H1 (cell line): ENCODE results near the gene C1RL. TPM values are rescaled to one million over a fixed set of nuclear protein-coding genes. Genes with fewer than 3 reads are reported as not detected.

Experiments used
- CTCF ChIA-PET: fragments of 300-600 bp; sonication (Branson Sonifier 250); formaldehyde crosslinking; loops from one replicate; lab custom pipeline; 2021; ENCODE audit not compliant: partially characterized antibody; lab: Charles Lee
- POLR2A ChIA-PET: fragments of 300-600 bp; sonication (Branson Sonifier 250); formaldehyde crosslinking; loops from one replicate; lab custom pipeline; 2021; ENCODE audit warnings: inconsistent platforms; ENCODE audit not compliant: partially characterized antibody; lab: Charles Lee
- DNase-seq, 2 experiments: peaks; one replicate each; pipeline versions ENCODE4 v3.0.0 to v3.0.0-alpha.2; 2010 to 2022; ENCODE audit warnings: low spot score in 2 of 2, low read depth in 1 of 2, mixed read lengths in 1 of 2
- FAIRE-seq: peaks from 2 replicates; lab custom pipeline; 2011; peaks lifted over from hg19 to GRCh38; lab: Jason Lieb, UNC
- H2AFZ ChIP-seq: 2 replicates; pipeline ENCODE4 v1.8.1; 2012; ENCODE audit warnings: low read length, inconsistent platforms
- H2AK5ac ChIP-seq: 2 replicates; pipeline ENCODE4 v1.6.1; 2013; ENCODE audit warnings: low read depth, low read length
- H2BK120ac ChIP-seq: replicated peaks from 2 replicates; pipeline ENCODE3; 2013; ENCODE audit warnings: low read depth, low read length, inconsistent platforms
- H2BK12ac ChIP-seq: 2 replicates; pipeline ENCODE4 v1.6.1; 2013; ENCODE audit warnings: low read depth, low read length
- H2BK15ac ChIP-seq: 2 replicates; pipeline ENCODE4 v1.6.1; 2013; ENCODE audit warnings: low read length
- H2BK20ac ChIP-seq: 2 replicates; pipeline ENCODE4 v1.6.1; 2013; ENCODE audit warnings: low read length
- H2BK5ac ChIP-seq: 2 replicates; pipeline ENCODE4 v1.6.1; 2013; ENCODE audit warnings: low read depth, low read length
- H3K14ac ChIP-seq: 2 replicates; pipeline ENCODE4 v1.6.1; 2013; ENCODE audit warnings: inconsistent platforms; ENCODE audit not compliant: insufficient read length
- H3K18ac ChIP-seq: 2 replicates; pipeline ENCODE4 v1.6.1; 2013; ENCODE audit warnings: low read length; ENCODE audit errors: extremely low read depth
- H3K23ac ChIP-seq: 2 replicates; pipeline ENCODE4 v1.6.1; 2013; ENCODE audit warnings: inconsistent platforms; ENCODE audit not compliant: insufficient read length
- H3K23me2 ChIP-seq: 2 replicates; pipeline ENCODE4 v1.6.1; 2013; ENCODE audit warnings: low read depth, low read length
- H3K27ac ChIP-seq: 2 replicates; pipeline ENCODE4 v1.6.1; 2011; ENCODE audit warnings: low read depth, low read length, inconsistent platforms
- H3K27me3 ChIP-seq, 4 experiments: replicated peaks in 1 of 4; 1 replicate in 1 of 4; 2 replicates in 3 of 4; pipeline versions ENCODE4 v1.6.1 to v1.8.1; 2011 to 2013; ENCODE audit warnings: low read length in 3 of 4, mild to moderate bottlenecking in 3 of 4, inconsistent platforms in 2 of 4, mixed read lengths in 2 of 4, moderate library complexity in 1 of 4; ENCODE audit not compliant: control insufficient read depth in 3 of 4, insufficient read depth in 3 of 4; ENCODE audit errors: extremely low read depth in 1 of 4
- H3K36me3 ChIP-seq, 4 experiments: 2 replicates each; pipeline versions ENCODE4 v1.6.1 to v1.8.1; 2011 to 2013; ENCODE audit warnings: mild to moderate bottlenecking in 4 of 4, low read length in 3 of 4, moderate library complexity in 2 of 4, control low read depth in 1 of 4, inconsistent platforms in 1 of 4; ENCODE audit not compliant: insufficient read depth in 4 of 4, control insufficient read depth in 2 of 4
- H3K4ac ChIP-seq: replicated peaks from 2 replicates; pipeline ENCODE3; 2013; ENCODE audit warnings: low read length, low read depth, mixed read lengths, inconsistent platforms; ENCODE audit not compliant: insufficient read length
- H3K4me1 ChIP-seq, 4 experiments: replicated peaks in 1 of 4; 1 replicate in 1 of 4; 2 replicates in 3 of 4; pipeline versions ENCODE4 v1.6.1 to v1.8.1; 2011 to 2013; ENCODE audit warnings: low read length in 3 of 4, inconsistent platforms in 2 of 4, mixed read lengths in 1 of 4; ENCODE audit not compliant: insufficient read depth in 4 of 4, control insufficient read depth in 3 of 4
- H3K4me2 ChIP-seq, 2 experiments: 2 replicates each; pipeline versions ENCODE4 v1.6.1 to v1.8.1; 2011 to 2013; ENCODE audit warnings: low read depth in 2 of 2, low read length in 2 of 2, control low read depth in 1 of 2, inconsistent platforms in 1 of 2, mild to moderate bottlenecking in 1 of 2; ENCODE audit not compliant: insufficient read depth in 1 of 2
- H3K4me3 ChIP-seq, 4 experiments: fragments of 200-600, 300-600 bp in 1 of 4; sonication (generic), shearing (Covaris generic), sonication (Bioruptor Twin) in 1 of 4; 2 replicates each; pipeline versions ENCODE4 v1.5.1 to v1.8.1; 2011 to 2016; ENCODE audit warnings: low read length in 4 of 4, low read depth in 3 of 4, control low read depth in 2 of 4, inconsistent platforms in 2 of 4, mild to moderate bottlenecking in 2 of 4, mixed read lengths in 1 of 4, moderate library complexity in 1 of 4; ENCODE audit not compliant: insufficient read depth in 2 of 4; ENCODE audit errors: extremely low read depth in 1 of 4
- H3K56ac ChIP-seq: replicated peaks from 2 replicates; pipeline ENCODE3; 2013; ENCODE audit warnings: low read depth, mild to moderate bottlenecking, mixed read lengths, low read length, inconsistent platforms; ENCODE audit not compliant: insufficient read length
- H3K79me1 ChIP-seq: 2 replicates; pipeline ENCODE4 v1.6.1; 2013; ENCODE audit warnings: low read depth, low read length, control low read depth
- H3K79me2 ChIP-seq, 2 experiments: 2 replicates each; pipeline versions ENCODE4 v1.6.1 to v1.8.1; 2012 to 2013; ENCODE audit warnings: low read length in 2 of 2, mild to moderate bottlenecking in 2 of 2, inconsistent platforms in 1 of 2; ENCODE audit not compliant: insufficient read depth in 2 of 2, control insufficient read depth in 1 of 2
- H3K9ac ChIP-seq, 4 experiments: replicated peaks in 1 of 4; 1 replicate in 1 of 4; 2 replicates in 3 of 4; pipeline versions ENCODE4 v1.6.1 to v1.8.1; 2011 to 2013; ENCODE audit warnings: low read depth in 3 of 4, low read length in 3 of 4, control low read depth in 2 of 4, mild to moderate bottlenecking in 2 of 4, moderate library complexity in 2 of 4, inconsistent platforms in 1 of 4; ENCODE audit errors: extremely low read depth in 1 of 4
- H3K9me3 ChIP-seq, 2 experiments: 2 replicates each; pipeline versions ENCODE4 v1.6.1 to v1.8.1; 2012 to 2013; ENCODE audit warnings: mild to moderate bottlenecking in 2 of 2, moderate library complexity in 2 of 2, control low read depth in 1 of 2, inconsistent platforms in 1 of 2, low read depth in 1 of 2, low read length in 1 of 2, mixed read lengths in 1 of 2; ENCODE audit not compliant: insufficient read depth in 2 of 2
- H4K20me1 ChIP-seq, 2 experiments: replicated peaks in 1 of 2; 2 replicates each; pipeline versions ENCODE3 to v1.8.1; 2011 to 2013; ENCODE audit warnings: inconsistent platforms in 2 of 2, low read length in 2 of 2, mild to moderate bottlenecking in 1 of 2; ENCODE audit not compliant: insufficient read depth in 2 of 2, control insufficient read depth in 1 of 2
- H4K5ac ChIP-seq: 2 replicates; pipeline ENCODE4 v1.6.1; 2013; ENCODE audit warnings: low read length, low read depth, mixed read lengths, inconsistent platforms; ENCODE audit not compliant: insufficient read length
- H4K8ac ChIP-seq: 2 replicates; pipeline ENCODE4 v1.8.0; 2013; ENCODE audit warnings: mild to moderate bottlenecking, moderate library complexity, low read length, inconsistent platforms; ENCODE audit not compliant: insufficient read depth; ENCODE audit errors: extremely low read depth
- H4K91ac ChIP-seq: replicated peaks from 2 replicates; pipeline ENCODE3; 2013; ENCODE audit warnings: low read length, mixed read lengths, inconsistent platforms; ENCODE audit not compliant: insufficient read length
- NRF1 ChIP-seq: IDR thresholded peaks from 2 replicates; pipeline ENCODE4 v1.6.1; 2011; ENCODE audit warnings: mild to moderate bottlenecking, low read depth, low read length, improper control_type of control experiment
- WGBS, 2 experiments: shearing (Covaris generic) in 1 of 2; methylation state at CpG; one replicate each; pipeline versions ENCODE4 v1.1.6 to v1.1.7; 2013 to 2015; ENCODE audit warnings: low lambda C conversion rate in 2 of 2, mixed read lengths in 2 of 2, inconsistent platforms in 1 of 2, low coverage in 1 of 2, missing lambda C conversion rate in 1 of 2; ENCODE audit not compliant: insufficient replicate concordance in 2 of 2, insufficient coverage in 1 of 2, insufficient read length in 1 of 2; ENCODE audit errors: extremely low coverage in 1 of 2, missing lambda C conversion rate in 1 of 2; 5-methylcytosine and 5-hydroxymethylcytosine counted together
- polyA plus RNA-seq, 7 experiments: library from polyadenylated mRNA; depleted of rRNA in 3 of 7; stranded (reverse) in 5 of 7; unstranded in 2 of 7; fragments of >200 nt in 5 of 7; fragments of 200-250 nt in 2 of 7; gene quantifications; 1 replicate in 5 of 7; 2 replicates in 1 of 7; 4 replicates in 1 of 7; pipeline versions ENCODE4 v1.2.1 to v1.2.3, GENCODE V29; 2011 to 2013; ENCODE audit warnings: missing spikeins in 2 of 7, mixed read lengths in 2 of 7
- total RNA-seq: library from RNA; stranded (reverse); fragmentation: NEBNext Ultra II Directional; extraction: Animal tissue kit (Norgen Biotek cat#: 25700); gene quantifications from 2 replicates; pipeline ENCODE4 v1.2.1, GENCODE V29; 2021

C1RL gene
- total and polyA plus RNA-seq, 2 of the 8 experiments (the other 6 are each of a cell fraction or from before 2014, with no cell fraction given) = 11.4 to 15.5 TPM

- H3K4ac ChIP-seq = no peak overlapping the region
- no peaks in the 10 kb centered on the region; a peak in 1 of 4 replicates for H3K9me3 ChIP-seq
- H3K23ac ChIP-seq = no peak overlapping the region
- POLR2A ChIA-PET = interaction anchor here (0.6 to 2.5 kb wide), 7 partner anchors 8 to 118 kb away, joined by 3 to 39 read pairs (median 5); partner anchors contain the start of genes C12orf57, C1RL and RNU7-1
- no peaks in the 10 kb centered on the region for H3K23me2 ChIP-seq
- no peaks in the 10 kb centered on the region for H4K20me1 ChIP-seq
- no peaks in the 10 kb centered on the region for H3K27me3 ChIP-seq
- 90% methylated on average over 7 of the region's 7 CpGs; no CpG with 5 or more reads in 1 of the 2 experiments for WGBS, 2 experiments
- no peak overlapping the region for H3K18ac ChIP-seq
- H3K14ac ChIP-seq = no peak overlapping the region
- CTCF ChIA-PET = interaction anchor here (0.7 to 6.7 kb wide), 13 partner anchors 16 to 94 kb away, joined by 3 to 58 read pairs (median 7); partner anchors contain the start of gene C1RL
- no peak for DNase-seq
- no peak overlapping the region for H3K9ac ChIP-seq
- H2AK5ac ChIP-seq = no peak overlapping the region
- no peak overlapping the region for H2BK12ac ChIP-seq
- H4K5ac ChIP-seq = no peak overlapping the region
- H2BK15ac ChIP-seq = no peak overlapping the region
- no peak overlapping the region for H2BK20ac ChIP-seq
- H4K91ac ChIP-seq = no peak overlapping the region
- no peaks in the 10 kb centered on the region for H3K36me3 ChIP-seq
- H2BK5ac ChIP-seq = no peak overlapping the region
- H3K79me1 ChIP-seq = no peaks in the 10 kb centered on the region
- no peak for TF ChIP-seq NRF1
- TF ChIP-seq, all 59 proteins: peak for 0
- Histone ChIP-seq H2BK120ac (no peak overlapping the region), H3K4me3 (no peak overlapping the region), H3K4me2 (0 out of 4 replicates have a peak overlapping the region, but pooled peaks of 1 of the 2 experiments have one; percentile 5), H2AFZ (no peak overlapping the region), H3K56ac (no peak overlapping the region), H3K79me2 (no peaks in the 10 kb centered on the region), H3K27ac (no peak overlapping the region), H4K8ac (no peak overlapping the region), H3K4me1 (peaks cover 0 to 5% (median 2%) of the 10 kb centered on the region in 4 experiments; a peak in 3 of 7 replicates)
- no peak for FAIRE-seq
Observed at GRCh38 chr12:7061596-7061995, 47.4 kb downstream of the C1RL start.
